IPS DF 6.9 (cell line): ENCODE data around the gene SNX1.
"Not testable (repeated sequence)": the region's sequence is repeated elsewhere in the genome, so short reads cannot be mapped to it uniquely, and the experiment has no call there.

ENCODE experiments used
- DNase-seq: peaks from one replicate; pipeline ENCODE4 v3.0.0-alpha.2; 2013; ENCODE audit warnings: low read depth, low spot score
- H3K27ac ChIP-seq: one replicate; pipeline ENCODE4 v1.5.1; 2013; ENCODE audit warnings: low read length, control low read depth
- H3K27me3 ChIP-seq: 2 replicates; pipeline ENCODE4 v1.6.1; 2013; ENCODE audit warnings: mild to moderate bottlenecking, low read length; ENCODE audit not compliant: control insufficient read depth, insufficient read depth
- H3K36me3 ChIP-seq: 2 replicates; pipeline ENCODE4 v1.6.1; 2013; ENCODE audit warnings: low read length; ENCODE audit not compliant: control insufficient read depth, insufficient read depth
- H3K4me1 ChIP-seq: 2 replicates; pipeline ENCODE4 v1.6.1; 2013; ENCODE audit warnings: low read length; ENCODE audit not compliant: control insufficient read depth, insufficient read depth
- H3K4me3 ChIP-seq: 2 replicates; pipeline ENCODE4 v1.5.1; 2013; ENCODE audit warnings: mild to moderate bottlenecking, low read length
- H3K9me3 ChIP-seq: 2 replicates; pipeline ENCODE4 v1.6.1; 2013; ENCODE audit warnings: low read length, inconsistent platforms; ENCODE audit not compliant: control insufficient read depth, insufficient read depth
- WGBS: extraction: QIAGEN DNeasy Blood & Tissue Kit; methylation state at CpG from one replicate; pipeline ENCODE4 v1.1.7; 2013; ENCODE audit warnings: mixed read lengths, missing lambda C conversion rate; ENCODE audit not compliant: insufficient read length, insufficient coverage; 5-methylcytosine and 5-hydroxymethylcytosine counted together

SNX1 gene

GRCh38 chr15:64117759-64118487 is 22.1 kb downstream of the SNX1 start:
- H3K4me1 ChIP-seq: no peaks in the 10 kb centered on the region
- H3K4me3 ChIP-seq: no peak overlapping the region
- H3K27ac ChIP-seq: no peak overlapping the region
- no peak for DNase-seq
- H3K27me3 ChIP-seq: no peaks in the 10 kb centered on the region
- no peaks in the 10 kb centered on the region for H3K9me3 ChIP-seq
- peaks cover 4% of the 10 kb centered on the region; the same call in 1 of the 2 replicates for H3K36me3 ChIP-seq
- WGBS: no CpG with 5 or more reads among the region's 5 CpGs

GRCh38 chr15:64120322-64120721 is 24.5 kb downstream of the SNX1 start:
- H3K27me3 ChIP-seq, H3K36me3 ChIP-seq, H3K9me3 ChIP-seq, H3K4me1 ChIP-seq, H3K27ac ChIP-seq, DNase-seq, H3K4me3 ChIP-seq: not testable (repeated sequence)
- WGBS: no CpG with 5 or more reads among the region's 2 CpGs

GRCh38 chr15:64121614-64122013 is 25.8 kb downstream of the SNX1 start:
- DNase-seq: no peak
- H3K9me3 ChIP-seq: no peaks in the 10 kb centered on the region
- no peak overlapping the region for H3K4me3 ChIP-seq
- H3K36me3 ChIP-seq: peaks cover 7% of the 10 kb centered on the region; the same call in 1 of the 2 replicates
- WGBS: no CpG with 5 or more reads among the region's 4 CpGs
- H3K27ac ChIP-seq: no peak overlapping the region
- no peaks in the 10 kb centered on the region for H3K4me1 ChIP-seq
- no peaks in the 10 kb centered on the region for H3K27me3 ChIP-seq

DNA sequence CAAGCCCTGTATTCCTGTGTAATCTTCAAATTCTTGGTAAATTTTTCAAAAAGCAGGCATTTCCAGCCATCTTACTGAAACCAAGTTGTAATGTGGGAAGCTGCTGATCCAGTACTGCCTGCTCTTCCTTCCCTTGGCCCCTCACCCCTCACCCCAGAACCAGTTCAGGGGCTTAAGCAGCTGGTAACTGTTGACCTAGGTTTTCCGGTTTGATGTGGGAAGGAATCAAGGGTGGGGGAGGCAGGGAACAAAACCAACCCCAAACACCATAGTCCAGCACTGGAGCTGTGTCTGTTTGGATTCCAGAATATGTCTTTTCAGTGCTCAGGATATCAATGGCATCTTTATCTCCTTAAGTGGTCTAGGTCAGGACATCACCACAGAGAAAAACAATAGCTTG is 26.7 kb downstream of the SNX1 start:
- Histone ChIP-seq H3K9me3 (no peaks in the 10 kb centered on the region), H3K4me3 (no peak overlapping the region), H3K27me3 (no peaks in the 10 kb centered on the region), H3K36me3 (peaks cover 10% of the 10 kb centered on the region; the same call in 1 of the 2 replicates), H3K27ac (no peak overlapping the region), H3K4me1 (no peaks in the 10 kb centered on the region)
- no peak for DNase-seq
- WGBS: no CpG with 5 or more reads among the region's 1 CpG

DNA sequence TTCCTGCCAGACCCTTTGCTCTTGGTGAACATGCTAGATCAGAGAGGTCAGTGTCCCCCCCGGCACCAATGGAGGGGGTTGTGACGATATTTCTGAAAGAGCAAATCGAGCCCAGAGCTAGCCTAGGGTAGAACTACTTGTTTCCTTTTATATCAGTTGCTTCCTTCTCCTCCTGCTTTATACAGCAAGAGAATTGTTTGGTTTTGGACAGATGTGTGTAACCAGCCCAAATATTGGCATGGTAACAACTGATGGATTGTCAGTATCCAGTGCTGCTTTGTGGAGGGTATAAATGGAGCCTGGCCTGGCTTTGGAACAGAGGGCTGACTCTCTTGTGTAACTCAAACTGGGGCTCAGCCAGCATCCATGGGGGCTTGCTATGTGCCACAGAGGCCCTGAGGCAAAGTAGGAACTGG is 27.2 kb downstream of the SNX1 start:
- H3K4me1 ChIP-seq: no peaks in the 10 kb centered on the region
- H3K4me3 ChIP-seq: no peak overlapping the region
- WGBS: no CpG with 5 or more reads among the region's 3 CpGs
- no peaks in the 10 kb centered on the region for H3K27me3 ChIP-seq
- peaks cover 12% of the 10 kb centered on the region; the same call in 1 of the 2 replicates for H3K36me3 ChIP-seq
- H3K27ac ChIP-seq: no peak overlapping the region
- no peaks in the 10 kb centered on the region for H3K9me3 ChIP-seq
- no peak for DNase-seq

- H3K36me3 ChIP-seq: peaks cover 15% of the 10 kb centered on the region; the same call in 1 of the 2 replicates
- H3K27me3 ChIP-seq: no peaks in the 10 kb centered on the region
- no peaks in the 10 kb centered on the region for H3K4me1 ChIP-seq
- no peak overlapping the region for H3K4me3 ChIP-seq
- H3K9me3 ChIP-seq: no peaks in the 10 kb centered on the region
- no CpG with 5 or more reads among the region's 3 CpGs for WGBS
- DNase-seq: no peak
- no peak overlapping the region for H3K27ac ChIP-seq
These were observed 30.2 kb downstream of the SNX1 start for GRCh38 chr15:64125978-64126377.

GRCh38 chr15:64127521-64128270 is 31.9 kb downstream of the SNX1 start:
- no peak for DNase-seq
- no peak overlapping the region for H3K4me3 ChIP-seq
- H3K4me1 ChIP-seq: no peaks in the 10 kb centered on the region
- no peaks in the 10 kb centered on the region for H3K27me3 ChIP-seq
- H3K9me3 ChIP-seq: no peaks in the 10 kb centered on the region
- WGBS: no CpG with 5 or more reads among the region's 6 CpGs
- H3K27ac ChIP-seq: no peak overlapping the region
- H3K36me3 ChIP-seq: peaks cover 25% of the 10 kb centered on the region

GRCh38 chr15:64130159-64130558 is 34.4 kb downstream of the SNX1 start:
- Histone ChIP-seq H3K4me3 (no peak overlapping the region), H3K4me1 (no peaks in the 10 kb centered on the region), H3K36me3 (peaks cover 23% of the 10 kb centered on the region), H3K9me3 (no peaks in the 10 kb centered on the region), H3K27ac (no peak overlapping the region), H3K27me3 (no peaks in the 10 kb centered on the region)
- no peak for DNase-seq
- WGBS: no CpG with 5 or more reads among the region's 3 CpGs

DNA sequence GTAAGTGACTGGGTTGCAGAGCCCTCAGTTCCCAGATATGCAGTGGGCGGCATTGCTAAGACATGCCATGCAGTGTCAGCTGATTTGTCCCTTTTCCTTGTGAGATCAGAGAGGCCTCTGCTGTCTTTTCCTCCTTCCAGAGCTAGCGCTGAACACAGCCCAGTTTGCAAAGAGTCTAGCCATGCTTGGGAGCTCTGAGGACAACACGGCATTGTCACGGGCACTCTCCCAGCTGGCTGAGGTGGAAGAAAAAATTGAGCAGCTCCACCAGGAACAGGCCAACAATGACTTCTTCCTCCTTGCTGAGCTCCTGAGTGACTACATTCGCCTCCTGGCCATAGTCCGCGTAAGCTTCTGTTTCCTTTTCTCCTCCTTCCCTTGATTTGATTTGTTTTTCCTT is 35.8 kb downstream of the SNX1 start:
- no CpG with 5 or more reads among the region's 7 CpGs for WGBS
- DNase-seq: no peak
- Histone ChIP-seq H3K4me1 (no peaks in the 10 kb centered on the region), H3K27ac (no peak overlapping the region), H3K36me3 (peaks cover 30% of the 10 kb centered on the region), H3K27me3 (no peaks in the 10 kb centered on the region), H3K4me3 (no peak overlapping the region), H3K9me3 (no peaks in the 10 kb centered on the region)

DNA sequence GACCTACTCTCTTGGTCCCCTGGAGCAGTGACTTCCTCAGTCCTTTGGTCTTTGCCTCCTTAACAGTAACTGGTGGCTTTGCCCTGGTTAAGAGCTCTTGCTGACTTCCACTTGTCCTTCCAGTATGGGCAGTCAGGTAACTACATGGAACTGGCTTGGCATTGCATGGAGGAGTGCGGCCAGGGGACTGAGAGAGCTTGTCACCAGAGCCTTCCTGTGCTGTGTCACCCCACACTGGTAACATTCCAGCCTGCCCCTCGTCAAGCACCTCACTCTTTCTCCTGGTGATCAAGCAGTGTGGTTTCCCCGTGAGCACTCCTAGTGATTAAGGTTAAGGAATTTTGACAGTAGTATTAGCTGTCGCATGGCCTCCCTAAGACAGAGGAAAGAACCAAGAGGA is 36.4 kb downstream of the SNX1 start:
- Histone ChIP-seq H3K27me3 (no peaks in the 10 kb centered on the region), H3K9me3 (no peaks in the 10 kb centered on the region), H3K27ac (no peak overlapping the region), H3K36me3 (peaks cover 33% of the 10 kb centered on the region), H3K4me3 (no peak overlapping the region), H3K4me1 (peaks cover 2% of the 10 kb centered on the region)
- DNase-seq: no peak
- WGBS: no CpG with 5 or more reads among the region's 4 CpGs
